Skeletal muscle satellite cell (primary cell): ENCODE results near the gene MAP3K1.

Experiments
- H3K27me3 ChIP-seq: 2 replicates; pipeline ENCODE4 v1.7.0; 2013; ENCODE audit warnings: low read length; ENCODE audit not compliant: control insufficient read depth, insufficient read depth
- H3K36me3 ChIP-seq: 2 replicates; pipeline ENCODE4 v1.7.0; 2013; ENCODE audit warnings: mild to moderate bottlenecking, control low read depth, low read length; ENCODE audit not compliant: insufficient read depth
- H3K4me1 ChIP-seq: 2 replicates; pipeline ENCODE4 v1.7.0; 2013; ENCODE audit warnings: low read length; ENCODE audit not compliant: control insufficient read depth, insufficient read depth
- H3K4me2 ChIP-seq: 2 replicates; pipeline ENCODE4 v1.7.0; 2013; ENCODE audit warnings: mild to moderate bottlenecking, low read length
- H3K4me3 ChIP-seq: 2 replicates; pipeline ENCODE4 v1.7.0; 2013; ENCODE audit warnings: low read length
- H3K9ac ChIP-seq: 2 replicates; pipeline ENCODE4 v1.7.0; 2013; ENCODE audit warnings: mild to moderate bottlenecking, low read depth, low read length, moderate library complexity
- H3K9me3 ChIP-seq: replicated peaks from 2 replicates; pipeline ENCODE4 v1.7.0; 2013; ENCODE audit warnings: mild to moderate bottlenecking, control low read depth, low read length

MAP3K1 gene

GRCh38 chr5:56914678-56915077, 99.3 kb downstream of the MAP3K1 start:
- peaks cover 6% of the 10 kb centered on the region for H3K4me1 ChIP-seq
- H3K27me3 ChIP-seq = no peaks in the 10 kb centered on the region
- H3K36me3 ChIP-seq = no peaks in the 10 kb centered on the region
- no peak overlapping the region for H3K9ac ChIP-seq
- no peak overlapping the region for H3K4me2 ChIP-seq
- no peaks in the 10 kb centered on the region for H3K9me3 ChIP-seq
- H3K4me3 ChIP-seq = no peak overlapping the region

- Histone ChIP-seq H3K9ac (no peak overlapping the region), H3K4me1 (no peaks in the 10 kb centered on the region), H3K4me2 (no peak overlapping the region), H3K36me3 (peaks cover 15% of the 10 kb centered on the region), H3K9me3 (no peaks in the 10 kb centered on the region), H3K27me3 (no peaks in the 10 kb centered on the region), H3K4me3 (no peak overlapping the region)
Observed at GRCh38 chr5:56917534-56917933, 102.2 kb downstream of the MAP3K1 start.

DNA sequence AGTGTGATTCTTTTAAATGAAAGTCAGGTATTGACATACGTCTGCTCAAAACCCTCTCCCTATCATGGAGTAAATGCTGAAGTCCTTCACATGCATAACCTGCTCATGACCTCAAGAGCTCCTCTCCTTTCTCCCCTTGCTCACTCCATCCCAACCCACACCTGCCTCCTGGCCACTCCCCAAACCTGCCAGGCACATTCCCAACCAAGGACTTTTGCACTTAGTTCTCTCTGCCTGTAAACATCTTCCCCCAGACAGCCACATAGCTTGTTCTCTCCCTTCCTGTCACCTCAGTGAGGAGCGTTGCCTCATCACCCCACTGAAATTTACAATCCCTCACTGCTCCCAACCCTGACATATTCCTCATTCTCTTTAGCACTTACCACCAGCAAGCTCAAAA, 102.7 kb downstream of the MAP3K1 start:
- Histone ChIP-seq H3K4me1 (no peaks in the 10 kb centered on the region), H3K27me3 (no peaks in the 10 kb centered on the region), H3K36me3 (peaks cover 20% of the 10 kb centered on the region), H3K9me3 (no peaks in the 10 kb centered on the region), H3K9ac (no peak overlapping the region), H3K4me2 (no peak overlapping the region), H3K4me3 (no peak overlapping the region)

DNA sequence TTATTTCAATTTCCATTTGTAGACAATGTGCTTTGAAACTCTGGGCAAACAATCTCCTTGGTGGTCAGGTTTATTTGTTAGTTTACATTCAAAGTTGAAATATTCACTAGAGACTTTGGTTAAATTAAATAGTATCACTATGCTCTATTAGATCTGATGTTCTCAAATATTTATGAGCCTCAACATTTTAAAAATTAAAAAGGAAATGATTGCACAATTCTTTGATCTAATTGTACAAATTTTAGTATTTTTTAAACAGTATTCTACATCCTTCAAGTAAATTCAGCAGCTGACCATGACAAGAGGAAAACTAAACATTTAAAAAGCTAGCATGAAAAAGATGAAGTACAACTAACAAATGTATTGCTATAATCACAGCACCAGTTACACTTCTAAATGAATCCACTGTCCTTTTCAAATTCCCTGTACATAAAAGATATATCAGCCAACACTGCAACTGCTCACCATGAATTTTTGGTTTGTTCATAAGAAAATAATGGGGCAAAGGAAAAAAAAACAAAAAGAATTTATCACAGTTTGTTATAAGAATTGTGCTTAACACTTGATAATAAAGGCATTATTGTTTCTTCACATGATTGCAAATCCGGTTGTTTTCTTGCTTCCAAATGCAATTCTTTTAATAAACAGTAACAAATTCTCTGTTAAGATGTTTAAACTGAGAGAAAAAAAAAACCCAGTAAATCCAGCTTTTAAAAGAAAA, 104.8 kb downstream of the MAP3K1 start:
- Histone ChIP-seq H3K9me3 (no peaks in the 10 kb centered on the region), H3K27me3 (no peaks in the 10 kb centered on the region), H3K9ac (no peak overlapping the region)

DNA sequence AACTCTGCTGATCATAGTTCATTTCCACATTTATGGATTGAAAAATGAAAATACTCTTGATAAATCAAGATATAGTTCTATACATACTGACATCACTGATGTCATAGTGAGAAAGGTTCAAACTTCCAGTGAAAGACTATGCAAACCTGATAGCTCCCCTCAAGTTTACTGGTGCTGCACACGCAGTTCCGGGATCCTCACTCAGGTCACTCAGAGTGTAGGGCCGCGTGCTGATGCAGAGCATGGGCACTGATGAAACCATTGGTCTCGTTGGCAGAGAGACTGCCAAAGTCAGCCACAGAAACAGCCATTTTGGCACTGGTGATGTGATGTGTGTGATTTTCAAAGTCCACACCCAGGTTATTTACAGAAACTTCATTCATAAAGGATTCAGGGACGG, 107.6 kb downstream of the MAP3K1 start:
- Histone ChIP-seq H3K9ac (no peak overlapping the region), H3K36me3 (peaks cover 58% of the 10 kb centered on the region), H3K4me1 (no peaks in the 10 kb centered on the region), H3K4me2 (no peak overlapping the region), H3K27me3 (no peaks in the 10 kb centered on the region), H3K9me3 (no peaks in the 10 kb centered on the region), H3K4me3 (no peak overlapping the region)

More for the DNA sequence above, 104.8 kb downstream of the MAP3K1 start:
- no peak overlapping the region for H3K4me2 ChIP-seq
- H3K4me1 ChIP-seq = no peaks in the 10 kb centered on the region
- no peak overlapping the region for H3K4me3 ChIP-seq
- peaks cover 36% of the 10 kb centered on the region for H3K36me3 ChIP-seq

- Histone ChIP-seq H3K4me2 (no peak overlapping the region), H3K9ac (no peak overlapping the region), H3K4me3 (no peak overlapping the region), H3K4me1 (no peaks in the 10 kb centered on the region), H3K27me3 (no peaks in the 10 kb centered on the region), H3K36me3 (peaks cover 84% of the 10 kb centered on the region), H3K9me3 (no peaks in the 10 kb centered on the region)
Observed at GRCh38 chr5:56934325-56934724, 119.0 kb downstream of the MAP3K1 start.

- H3K4me2 ChIP-seq = no peak overlapping the region
- no peaks in the 10 kb centered on the region for H3K27me3 ChIP-seq
- no peaks in the 10 kb centered on the region for H3K4me1 ChIP-seq
- H3K4me3 ChIP-seq = no peak overlapping the region
- no peaks in the 10 kb centered on the region for H3K9me3 ChIP-seq
- no peak overlapping the region for H3K9ac ChIP-seq
- H3K36me3 ChIP-seq = peaks cover 81% of the 10 kb centered on the region
Observed at GRCh38 chr5:56938858-56939257, 123.5 kb downstream of the MAP3K1 start.

GRCh38 chr5:56941981-56942380, 126.6 kb downstream of the MAP3K1 start:
- Histone ChIP-seq H3K9ac (no peak overlapping the region), H3K9me3 (no peaks in the 10 kb centered on the region), H3K27me3 (no peaks in the 10 kb centered on the region), H3K4me2 (no peak overlapping the region), H3K36me3 (peaks cover 77% of the 10 kb centered on the region), H3K4me3 (no peak overlapping the region), H3K4me1 (no peaks in the 10 kb centered on the region)
